HG02970 (cell line): ENCODE data around the gene WNK2.
"Not testable (repeated sequence)": the region's sequence is repeated elsewhere in the genome, so short reads cannot be mapped to it uniquely, and the experiment has no call there.

Experiments used
- ATAC-seq: cut with Tn5 transposase; IDR thresholded peaks from one replicate; pipeline ENCODE4 v1.9.1; 2021; ENCODE audit warnings: mild to moderate bottlenecking, moderate library complexity, moderate number of reproducible peaks; ENCODE audit not compliant: unreplicated experiment, low FRiP score

WNK2 gene

GRCh38 chr9:93251309-93251708, 67.4 kb downstream of the WNK2 start:
- ATAC-seq: not testable (repeated sequence)

DNA sequence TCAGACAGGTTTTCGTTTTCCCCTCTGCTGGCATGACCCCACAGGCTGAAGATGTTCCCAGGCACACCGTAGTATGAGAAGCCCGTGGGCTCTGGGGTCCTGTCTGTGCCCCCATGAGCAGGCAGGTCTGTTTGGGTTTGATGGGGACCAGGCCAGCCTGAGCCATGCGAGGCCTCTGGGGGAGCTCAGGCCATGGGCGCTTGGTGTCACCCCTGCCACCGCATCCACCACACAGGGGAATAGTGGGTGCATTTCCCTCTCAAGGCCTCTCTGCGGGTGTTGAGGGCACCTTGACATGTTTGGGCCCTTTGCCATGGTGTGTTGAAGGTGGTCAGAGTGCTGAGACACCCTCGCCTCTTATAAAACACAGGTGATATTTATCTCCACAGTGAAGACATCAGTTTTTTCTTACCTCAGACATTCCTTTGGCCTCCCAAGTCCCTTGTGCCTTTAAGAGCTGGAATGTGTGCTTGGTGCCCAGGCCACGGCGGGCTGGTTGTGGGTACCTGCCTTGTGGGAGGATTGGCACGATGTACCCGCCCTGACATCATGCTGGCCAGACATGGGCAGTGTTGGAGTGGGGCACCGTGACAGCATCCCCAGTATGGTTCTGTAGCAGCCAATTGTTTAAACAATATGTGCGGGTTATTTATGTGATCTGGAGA, 68.3 kb downstream of the WNK2 start:
- no peak for ATAC-seq

DNA sequence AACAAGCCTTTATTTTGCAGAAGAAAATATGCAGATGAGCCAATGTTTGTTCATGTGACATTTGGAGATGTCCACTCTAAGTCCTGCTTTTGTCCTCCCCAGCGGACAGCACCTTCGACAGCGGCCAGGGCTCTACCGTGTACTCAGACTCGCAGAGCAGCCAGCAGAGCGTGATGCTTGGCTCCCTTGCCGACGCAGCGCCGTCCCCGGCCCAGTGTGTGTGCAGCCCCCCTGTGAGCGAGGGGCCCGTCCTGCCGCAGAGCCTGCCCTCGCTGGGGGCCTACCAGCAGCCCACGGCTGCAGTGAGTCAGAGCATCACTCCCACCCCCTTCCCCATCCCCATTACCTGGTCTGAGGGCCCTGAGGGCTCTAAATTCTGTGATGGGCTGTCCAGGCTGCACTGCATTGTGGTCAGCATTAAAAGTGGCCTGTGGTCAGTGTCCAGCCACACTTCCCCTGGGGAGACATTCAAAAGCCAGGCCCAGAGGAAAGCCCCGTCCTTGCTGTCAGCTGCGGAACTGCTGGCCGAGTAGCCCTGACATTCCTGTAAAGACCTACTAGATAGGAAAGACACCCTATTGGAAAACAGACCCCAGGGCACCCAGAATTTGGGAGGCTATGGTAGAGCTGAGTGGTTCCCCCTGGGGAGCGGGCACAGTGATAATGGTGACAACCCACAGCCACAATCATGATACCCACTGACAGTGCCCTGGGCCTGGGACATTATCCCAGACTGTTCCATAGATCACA, 69.0 kb downstream of the WNK2 start:
- no peak for ATAC-seq

- ATAC-seq: no peak
These were observed 69.7 kb downstream of the WNK2 start for GRCh38 chr9:93253633-93254032.

DNA sequence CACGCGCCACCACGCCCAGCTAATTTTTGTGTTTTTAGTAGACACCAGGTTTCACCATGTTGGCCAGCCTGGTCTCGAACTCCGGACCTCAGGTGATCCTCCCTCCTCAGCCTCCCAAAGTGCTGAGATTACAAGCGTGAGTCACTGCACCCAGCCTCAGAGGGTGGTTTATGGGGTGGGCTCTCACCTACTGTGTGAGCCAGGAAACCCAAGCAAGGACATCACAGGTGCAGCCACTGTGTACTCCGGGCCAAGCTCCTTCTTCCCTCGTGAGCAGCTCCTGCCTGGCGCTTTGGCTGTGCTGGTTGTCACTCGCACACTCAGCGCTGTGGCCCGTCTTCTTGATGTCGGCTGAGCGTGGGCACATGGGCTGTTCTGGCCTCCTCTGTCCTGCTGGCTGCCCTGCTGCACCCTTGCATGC, 70.1 kb downstream of the WNK2 start:
- no peak for ATAC-seq

GRCh38 chr9:93254806-93255493, 71.0 kb downstream of the WNK2 start:
- ATAC-seq: no peak

DNA sequence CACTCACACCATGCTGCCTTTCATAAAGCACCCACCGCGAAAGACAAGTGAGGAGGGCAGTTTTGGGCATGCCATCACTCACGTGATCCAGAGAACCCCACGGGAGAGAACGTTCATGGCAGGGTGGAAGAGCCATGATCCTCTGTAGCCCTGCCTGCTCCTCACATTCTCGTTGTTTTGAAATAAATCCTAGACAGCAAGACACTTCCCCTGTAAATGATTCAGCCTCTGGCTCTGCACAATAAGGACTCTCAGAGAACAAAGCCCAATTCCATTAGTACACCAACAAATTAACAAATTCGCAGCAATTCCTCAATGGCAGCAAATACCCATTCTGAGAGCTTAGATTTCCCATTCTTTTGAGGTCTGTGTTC, 71.5 kb downstream of the WNK2 start:
- no peak for ATAC-seq

DNA sequence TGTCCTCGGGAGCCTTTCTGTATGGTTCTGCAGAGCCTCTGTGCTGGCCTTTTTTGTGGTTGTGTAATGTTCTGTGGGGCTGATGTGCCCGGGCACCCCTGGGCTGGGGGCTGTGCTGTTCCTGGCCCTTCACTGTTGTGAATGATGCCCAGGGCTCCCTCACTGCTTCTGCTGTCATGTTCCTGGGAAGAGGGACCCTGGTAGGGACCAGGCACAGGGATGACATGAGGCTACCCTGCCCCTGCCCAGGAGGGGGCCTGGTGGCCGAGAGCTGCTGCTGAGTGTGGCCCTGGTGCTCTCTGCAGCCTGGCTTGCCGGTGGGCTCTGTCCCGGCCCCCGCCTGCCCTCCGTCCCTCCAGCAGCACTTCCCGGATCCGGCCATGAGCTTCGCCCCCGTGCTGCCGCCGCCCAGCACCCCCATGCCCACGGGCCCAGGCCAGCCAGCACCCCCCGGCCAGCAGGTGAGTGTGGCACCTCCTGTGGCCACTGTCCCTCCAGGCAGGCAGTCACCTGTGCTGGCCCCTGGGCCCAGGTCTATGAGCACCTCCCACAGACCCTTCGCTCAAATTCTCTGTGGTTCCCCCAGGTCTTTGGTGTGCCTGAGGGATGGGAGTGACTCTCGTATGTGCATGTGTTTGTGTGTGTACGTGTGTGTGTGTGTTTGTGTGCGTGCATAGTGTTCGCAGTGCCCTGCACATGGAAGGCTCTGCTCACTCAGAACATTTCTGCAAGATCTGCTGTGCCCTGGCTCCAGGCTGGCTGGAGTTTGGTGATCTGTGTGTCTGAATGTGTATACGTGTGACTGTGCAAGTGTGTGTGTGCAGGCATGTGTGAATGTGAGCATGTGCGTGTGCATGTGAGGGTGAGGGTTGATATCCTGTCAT, 72.3 kb downstream of the WNK2 start:
- ATAC-seq: no peak

- ATAC-seq: no peak
These were observed 73.2 kb downstream of the WNK2 start for GRCh38 chr9:93256878-93257807.

DNA sequence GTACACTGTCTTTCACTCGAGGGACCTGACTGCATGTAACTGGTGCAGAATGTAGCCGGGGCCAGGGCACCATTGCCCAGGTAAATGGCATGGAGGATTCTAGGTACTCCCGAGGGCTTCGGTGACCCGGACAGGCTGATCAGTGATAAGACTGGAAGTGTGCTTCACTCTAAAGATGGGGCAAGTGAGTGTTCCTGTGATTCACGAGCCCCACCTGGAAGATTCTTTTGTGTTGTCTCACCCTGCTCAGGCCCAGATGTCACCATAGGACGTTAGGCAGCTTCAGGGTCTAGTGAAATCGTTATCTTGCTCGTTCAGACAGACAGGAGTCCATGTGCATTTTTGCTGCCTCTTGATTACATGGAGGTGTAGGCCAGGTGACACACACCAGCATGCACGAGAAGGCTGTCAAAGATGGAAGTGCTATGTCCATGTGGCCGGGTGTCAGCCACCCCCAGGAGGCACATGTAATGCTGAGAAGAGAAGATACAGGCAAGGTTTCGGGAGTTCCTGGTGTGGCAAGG, 73.9 kb downstream of the WNK2 start:
- ATAC-seq: no peak

GRCh38 chr9:93258419-93258817, 74.5 kb downstream of the WNK2 start:
- no peak for ATAC-seq

DNA sequence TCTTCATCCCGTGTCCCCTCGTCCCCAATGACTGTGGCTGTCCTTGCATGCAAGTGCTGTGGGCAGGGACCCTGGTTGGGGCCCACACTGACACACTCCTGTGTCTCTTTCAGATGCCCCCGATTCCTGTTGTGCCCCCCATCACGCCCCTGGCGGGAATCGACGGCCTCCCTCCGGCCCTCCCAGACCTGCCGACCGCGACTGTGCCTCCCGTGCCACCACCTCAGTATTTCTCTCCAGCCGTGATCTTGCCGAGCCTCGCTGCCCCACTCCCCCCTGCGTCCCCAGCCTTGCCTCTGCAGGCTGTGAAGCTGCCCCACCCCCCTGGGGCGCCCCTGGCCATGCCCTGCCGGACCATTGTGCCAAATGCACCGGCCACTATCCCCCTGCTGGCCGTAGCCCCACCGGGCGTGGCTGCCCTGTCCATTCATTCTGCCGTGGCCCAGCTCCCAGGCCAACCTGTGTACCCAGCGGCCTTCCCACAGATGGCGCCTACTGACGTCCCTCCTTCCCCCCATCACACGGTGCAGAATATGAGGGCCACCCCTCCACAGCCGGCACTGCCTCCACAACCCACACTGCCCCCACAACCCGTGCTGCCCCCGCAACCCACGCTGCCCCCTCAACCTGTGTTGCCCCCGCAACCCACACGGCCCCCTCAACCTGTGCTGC, 75.0 kb downstream of the WNK2 start:
- no peak for ATAC-seq

DNA sequence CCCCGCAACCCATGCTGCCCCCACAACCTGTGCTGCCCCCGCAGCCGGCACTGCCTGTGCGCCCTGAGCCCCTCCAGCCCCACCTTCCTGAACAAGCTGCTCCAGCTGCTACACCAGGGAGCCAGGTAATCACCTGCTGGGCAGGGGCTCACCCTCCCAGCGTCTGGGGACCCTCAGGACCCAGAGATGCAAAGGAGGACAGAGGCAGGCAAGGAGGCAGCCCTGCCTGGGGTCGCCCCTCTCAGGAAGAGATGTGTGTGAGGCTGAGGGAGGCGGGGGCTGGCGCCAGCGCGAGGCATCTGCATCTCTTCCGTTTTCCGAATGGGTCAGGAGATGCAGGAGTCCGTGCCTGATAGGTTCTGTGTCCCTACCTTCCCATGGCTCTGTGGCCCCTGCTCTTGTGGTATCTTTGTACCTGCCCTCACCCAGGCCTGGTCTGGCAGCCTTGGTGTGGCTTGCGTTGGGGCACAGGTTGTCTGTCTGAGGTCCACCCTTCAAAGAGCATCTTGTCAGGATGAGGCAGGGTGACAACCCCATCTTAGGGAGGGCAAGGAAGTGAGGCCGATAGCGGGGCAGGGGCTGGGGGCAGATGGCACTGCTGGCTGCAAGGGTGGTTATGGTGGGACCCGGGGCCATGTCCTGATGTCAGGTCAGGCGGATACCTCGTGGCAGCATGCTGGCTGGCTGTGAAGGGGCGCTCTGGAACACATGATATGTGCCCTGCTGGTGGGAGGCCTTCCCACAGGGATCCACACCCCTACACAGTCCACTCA, 75.7 kb downstream of the WNK2 start:
- no peak for ATAC-seq

DNA sequence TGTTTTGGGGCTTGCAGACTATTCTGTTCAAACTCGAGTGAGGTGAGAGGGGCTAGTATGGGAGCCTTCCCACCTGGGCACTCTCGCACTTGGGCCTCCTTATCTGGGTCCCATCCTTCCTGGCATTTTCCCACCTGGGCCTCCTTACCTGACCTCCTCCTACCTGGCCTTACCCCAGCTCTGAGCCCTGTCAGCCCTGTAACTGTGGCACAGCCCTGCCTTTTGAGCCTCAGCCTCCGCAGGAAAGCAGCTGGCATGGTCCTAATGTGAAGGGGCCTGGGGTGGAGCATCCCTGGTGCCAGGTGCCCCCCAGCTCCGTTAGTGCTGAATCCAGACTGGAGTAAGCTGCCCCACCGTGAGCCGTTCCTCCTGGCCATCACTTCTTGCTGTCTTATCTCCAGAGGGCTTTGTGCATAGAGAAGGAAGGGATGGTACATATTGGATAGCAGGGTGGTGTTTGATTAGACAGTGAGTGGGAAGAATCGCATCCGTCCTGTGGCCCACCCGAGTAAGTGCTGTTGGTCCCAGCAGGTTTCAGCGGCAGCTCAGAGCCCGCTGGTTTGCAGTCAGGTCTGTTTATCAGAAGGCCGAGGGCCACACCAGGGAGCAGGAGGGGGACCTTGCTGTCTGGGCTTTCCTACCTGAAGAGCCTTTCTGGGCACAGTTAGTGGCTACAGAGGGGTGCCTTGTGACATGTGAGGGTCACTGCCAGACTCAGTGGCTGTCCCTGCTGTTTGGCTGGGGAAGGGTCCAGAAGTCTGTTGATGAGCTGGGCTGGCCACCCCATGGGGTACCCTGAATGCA, 76.5 kb downstream of the WNK2 start:
- no peak for ATAC-seq

DNA sequence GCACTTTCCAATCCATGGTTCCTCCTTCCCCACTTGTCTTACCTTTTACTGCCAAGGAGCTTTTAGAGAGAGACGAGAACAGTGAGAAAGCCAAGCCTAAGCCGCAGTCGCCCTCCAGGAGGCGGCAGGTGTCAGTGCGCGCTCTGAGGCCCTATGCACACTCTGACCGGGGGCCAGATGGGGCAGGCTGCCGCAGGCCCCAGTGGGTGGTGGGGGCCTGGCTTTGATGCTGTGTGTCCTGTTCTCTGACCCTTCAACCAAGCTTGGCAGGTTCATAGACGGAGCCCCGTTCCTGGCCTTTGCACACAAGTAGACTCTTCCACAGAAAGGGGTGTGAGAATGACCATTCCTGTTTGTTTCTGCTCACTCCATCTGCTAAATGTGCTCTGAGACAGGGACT, 77.3 kb downstream of the WNK2 start:
- no peak for ATAC-seq

GRCh38 chr9:93261735-93262523, 78.0 kb downstream of the WNK2 start:
- no peak for ATAC-seq
